HepG2 (cell line): ENCODE data around the gene PFN1. TPM values are rescaled to one million over a fixed set of nuclear protein-coding genes. Genes with fewer than 3 reads are reported as not detected.

Source experiments
- EP300 ChIP-seq, 3 experiments: sonication (generic) in 1 of 3; formaldehyde crosslinking in 1 of 3; IDR thresholded peaks; 2 replicates each; pipeline versions ENCODE4 v1.5.1 to v1.6.1; 2011 to 2020; ENCODE audit warnings: low read depth in 2 of 3, low read length in 2 of 3, borderline replicate concordance in 1 of 3, improper control_type of control experiment in 1 of 3, mild to moderate bottlenecking in 1 of 3, missing genetic modification reagents in 1 of 3, moderate library complexity in 1 of 3
- ESRRA ChIP-seq: sonication (generic); formaldehyde crosslinking; IDR thresholded peaks from 2 replicates; pipeline ENCODE4 v1.5.1; 2020; ENCODE audit warnings: mild to moderate bottlenecking, low read depth, missing genetic modification reagents
- HHEX ChIP-seq: IDR thresholded peaks from 2 replicates; pipeline ENCODE4 v1.6.1; 2016; ENCODE audit warnings: control low read depth
- HMG20A ChIP-seq: IDR thresholded peaks from 2 replicates; pipeline ENCODE4 v1.6.1; 2016; ENCODE audit warnings: borderline replicate concordance
- IKZF1 ChIP-seq: fragments of 450-650 bp; IDR thresholded peaks from 2 replicates; pipeline ENCODE4 v1.7.1; 2016
- KDM4B ChIP-seq: sonication (generic); formaldehyde crosslinking; IDR thresholded peaks from 2 replicates; pipeline ENCODE4 v1.4.0; 2020; ENCODE audit warnings: missing genetic modification reagents
- POLR2AphosphoS2 ChIP-seq: IDR thresholded peaks from 2 replicates; pipeline ENCODE4 v1.6.1; 2011; ENCODE audit warnings: low read depth, low read length, improper control_type of control experiment
- SMAD3 ChIP-seq: sonication (generic); formaldehyde crosslinking; IDR thresholded peaks from 2 replicates; pipeline ENCODE4 v1.4.0; 2020; ENCODE audit warnings: missing genetic modification reagents
- ZNF235 ChIP-seq: sonication (generic); formaldehyde crosslinking; IDR thresholded peaks from 2 replicates; pipeline ENCODE4 v1.8.1; 2023; ENCODE audit warnings: mild to moderate bottlenecking, missing genetic modification reagents, borderline replicate concordance
- ZNF772 ChIP-seq: sonication (generic); formaldehyde crosslinking; IDR thresholded peaks from 2 replicates; pipeline ENCODE4 v1.5.0; 2020; ENCODE audit warnings: mild to moderate bottlenecking, missing genetic modification reagents
- polyA plus RNA-seq, 8 experiments: library from polyadenylated mRNA; depleted of rRNA in 3 of 8; stranded (reverse) in 7 of 8; unstranded in 1 of 8; fragments of >200 nt; fragmentation: Illumina TruSeq in 4 of 8; extraction: Trizol in 4 of 8; gene quantifications; 2 replicates each; pipeline versions ENCODE4 v1.2.1 to v1.2.3, GENCODE V29; 2011 to 2016; ENCODE audit warnings: low read depth in 4 of 8, missing spikeins in 1 of 8, mixed read lengths in 1 of 8; ENCODE audit not compliant: insufficient read depth in 1 of 8
- total RNA-seq, 5 experiments: library from RNA; depleted of rRNA; stranded (reverse); fragments of >200 nt; fragmentation: Illumina TruSeq; extraction: Trizol; gene quantifications; 2 replicates each; pipeline ENCODE4 v1.2.3, GENCODE V29; 2016; ENCODE audit warnings: low read depth in 1 of 5
- TF ChIP-seq, protein P1 (sequence below): IDR thresholded peaks from 2 replicates; pipeline ENCODE4 v1.6.1; 2016; ENCODE audit warnings: low read depth, missing genetic modification reagents, missing compliant biosample characterization
- TF ChIP-seq, protein P2 (sequence below): sonication (generic); formaldehyde crosslinking; IDR thresholded peaks from 2 replicates; pipeline ENCODE4 v1.4.0; 2020; ENCODE audit warnings: missing genetic modification reagents
- TF ChIP-seq, protein P3 (sequence below): sonication (generic); formaldehyde crosslinking; IDR thresholded peaks from 2 replicates; pipeline ENCODE4 v1.4.0; 2020; ENCODE audit warnings: missing genetic modification reagents

The PFN1 gene
- total and polyA plus RNA-seq, 2 of the 13 experiments (the other 11 are each of a cell fraction or from before 2014, with no cell fraction given): 494 to 613 TPM

DNA sequence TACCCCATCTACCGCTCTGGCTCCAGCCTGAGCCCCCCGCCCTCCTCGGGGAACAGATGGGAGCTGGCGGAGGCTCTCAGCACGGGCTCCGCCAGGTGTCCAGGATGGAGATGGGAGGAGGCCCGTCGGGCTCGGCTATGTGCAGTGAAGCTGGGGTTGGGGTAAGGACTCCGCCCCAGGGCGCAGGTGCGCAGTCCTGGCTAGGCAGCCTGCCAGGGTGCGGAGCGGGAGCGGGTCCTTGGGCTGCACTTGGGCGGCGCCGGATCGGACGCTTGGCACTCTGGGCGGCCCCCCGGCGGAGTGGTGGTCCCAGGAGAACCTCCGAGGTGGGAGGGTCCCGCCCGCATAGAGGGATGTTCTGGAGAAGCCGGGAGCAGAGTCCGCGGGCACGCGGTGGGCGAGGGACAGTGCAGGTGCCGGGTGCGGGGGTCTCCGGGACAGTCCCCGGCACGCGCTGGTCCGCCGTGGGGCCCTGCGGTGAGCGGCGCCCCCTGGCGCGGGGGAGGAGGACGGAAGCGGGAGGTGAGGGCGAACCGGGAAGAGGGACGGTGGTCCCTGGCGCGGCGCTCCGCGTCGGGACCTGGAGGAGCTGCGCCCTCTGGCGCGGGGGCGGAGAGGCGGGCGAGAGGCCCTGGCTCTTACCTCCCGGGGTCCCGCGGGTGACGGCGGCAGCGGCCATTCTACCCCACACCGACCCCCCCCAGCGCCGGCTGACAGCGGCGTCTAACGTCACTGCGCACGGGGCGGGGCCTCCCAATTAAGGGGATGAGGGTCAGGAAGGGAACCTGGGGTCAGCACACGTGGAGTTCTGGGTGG is 38.8 kb upstream of the PFN1 start, which contains the start of gene CAMTA2 (continued):
- TF ChIP-seq, protein P1, sequence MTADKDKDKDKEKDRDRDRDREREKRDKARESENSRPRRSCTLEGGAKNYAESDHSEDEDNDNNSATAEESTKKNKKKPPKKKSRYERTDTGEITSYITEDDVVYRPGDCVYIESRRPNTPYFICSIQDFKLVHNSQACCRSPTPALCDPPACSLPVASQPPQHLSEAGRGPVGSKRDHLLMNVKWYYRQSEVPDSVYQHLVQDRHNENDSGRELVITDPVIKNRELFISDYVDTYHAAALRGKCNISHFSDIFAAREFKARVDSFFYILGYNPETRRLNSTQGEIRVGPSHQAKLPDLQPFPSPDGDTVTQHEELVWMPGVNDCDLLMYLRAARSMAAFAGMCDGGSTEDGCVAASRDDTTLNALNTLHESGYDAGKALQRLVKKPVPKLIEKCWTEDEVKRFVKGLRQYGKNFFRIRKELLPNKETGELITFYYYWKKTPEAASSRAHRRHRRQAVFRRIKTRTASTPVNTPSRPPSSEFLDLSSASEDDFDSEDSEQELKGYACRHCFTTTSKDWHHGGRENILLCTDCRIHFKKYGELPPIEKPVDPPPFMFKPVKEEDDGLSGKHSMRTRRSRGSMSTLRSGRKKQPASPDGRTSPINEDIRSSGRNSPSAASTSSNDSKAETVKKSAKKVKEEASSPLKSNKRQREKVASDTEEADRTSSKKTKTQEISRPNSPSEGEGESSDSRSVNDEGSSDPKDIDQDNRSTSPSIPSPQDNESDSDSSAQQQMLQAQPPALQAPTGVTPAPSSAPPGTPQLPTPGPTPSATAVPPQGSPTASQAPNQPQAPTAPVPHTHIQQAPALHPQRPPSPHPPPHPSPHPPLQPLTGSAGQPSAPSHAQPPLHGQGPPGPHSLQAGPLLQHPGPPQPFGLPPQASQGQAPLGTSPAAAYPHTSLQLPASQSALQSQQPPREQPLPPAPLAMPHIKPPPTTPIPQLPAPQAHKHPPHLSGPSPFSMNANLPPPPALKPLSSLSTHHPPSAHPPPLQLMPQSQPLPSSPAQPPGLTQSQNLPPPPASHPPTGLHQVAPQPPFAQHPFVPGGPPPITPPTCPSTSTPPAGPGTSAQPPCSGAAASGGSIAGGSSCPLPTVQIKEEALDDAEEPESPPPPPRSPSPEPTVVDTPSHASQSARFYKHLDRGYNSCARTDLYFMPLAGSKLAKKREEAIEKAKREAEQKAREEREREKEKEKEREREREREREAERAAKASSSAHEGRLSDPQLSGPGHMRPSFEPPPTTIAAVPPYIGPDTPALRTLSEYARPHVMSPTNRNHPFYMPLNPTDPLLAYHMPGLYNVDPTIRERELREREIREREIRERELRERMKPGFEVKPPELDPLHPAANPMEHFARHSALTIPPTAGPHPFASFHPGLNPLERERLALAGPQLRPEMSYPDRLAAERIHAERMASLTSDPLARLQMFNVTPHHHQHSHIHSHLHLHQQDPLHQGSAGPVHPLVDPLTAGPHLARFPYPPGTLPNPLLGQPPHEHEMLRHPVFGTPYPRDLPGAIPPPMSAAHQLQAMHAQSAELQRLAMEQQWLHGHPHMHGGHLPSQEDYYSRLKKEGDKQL: no peak
- TF ChIP-seq ZNF235 (peak; percentile 57), HHEX (CRISPR knock-in tag) (no peak), ZNF772 (peak; percentile 63), EP300 (IDR thresholded peaks at IDR 0.05; ENCODE audit: low read depth in 2 of 2, low read length in 2 of 2) (peak in 1 of 2 experiments; percentile 34; a peak in 2 of 4 replicates), EP300 (CRISPR knock-in tag; IDR thresholded peaks at IDR 0.05; ENCODE audit: borderline replicate concordance) (peak; percentile 22; the same call in 1 of the 2 replicates), ESRRA (CRISPR knock-in tag) (no peak; the same call in 1 of the 2 replicates), SMAD3 (CRISPR knock-in tag) (peak; percentile 59; the same call in 1 of the 2 replicates), POLR2AphosphoS2 (no peak), HMG20A (CRISPR knock-in tag) (no peak; the same call in 1 of the 2 replicates), KDM4B (no peak; the same call in 1 of the 2 replicates), IKZF1 (no peak)
- TF ChIP-seq, protein P2, sequence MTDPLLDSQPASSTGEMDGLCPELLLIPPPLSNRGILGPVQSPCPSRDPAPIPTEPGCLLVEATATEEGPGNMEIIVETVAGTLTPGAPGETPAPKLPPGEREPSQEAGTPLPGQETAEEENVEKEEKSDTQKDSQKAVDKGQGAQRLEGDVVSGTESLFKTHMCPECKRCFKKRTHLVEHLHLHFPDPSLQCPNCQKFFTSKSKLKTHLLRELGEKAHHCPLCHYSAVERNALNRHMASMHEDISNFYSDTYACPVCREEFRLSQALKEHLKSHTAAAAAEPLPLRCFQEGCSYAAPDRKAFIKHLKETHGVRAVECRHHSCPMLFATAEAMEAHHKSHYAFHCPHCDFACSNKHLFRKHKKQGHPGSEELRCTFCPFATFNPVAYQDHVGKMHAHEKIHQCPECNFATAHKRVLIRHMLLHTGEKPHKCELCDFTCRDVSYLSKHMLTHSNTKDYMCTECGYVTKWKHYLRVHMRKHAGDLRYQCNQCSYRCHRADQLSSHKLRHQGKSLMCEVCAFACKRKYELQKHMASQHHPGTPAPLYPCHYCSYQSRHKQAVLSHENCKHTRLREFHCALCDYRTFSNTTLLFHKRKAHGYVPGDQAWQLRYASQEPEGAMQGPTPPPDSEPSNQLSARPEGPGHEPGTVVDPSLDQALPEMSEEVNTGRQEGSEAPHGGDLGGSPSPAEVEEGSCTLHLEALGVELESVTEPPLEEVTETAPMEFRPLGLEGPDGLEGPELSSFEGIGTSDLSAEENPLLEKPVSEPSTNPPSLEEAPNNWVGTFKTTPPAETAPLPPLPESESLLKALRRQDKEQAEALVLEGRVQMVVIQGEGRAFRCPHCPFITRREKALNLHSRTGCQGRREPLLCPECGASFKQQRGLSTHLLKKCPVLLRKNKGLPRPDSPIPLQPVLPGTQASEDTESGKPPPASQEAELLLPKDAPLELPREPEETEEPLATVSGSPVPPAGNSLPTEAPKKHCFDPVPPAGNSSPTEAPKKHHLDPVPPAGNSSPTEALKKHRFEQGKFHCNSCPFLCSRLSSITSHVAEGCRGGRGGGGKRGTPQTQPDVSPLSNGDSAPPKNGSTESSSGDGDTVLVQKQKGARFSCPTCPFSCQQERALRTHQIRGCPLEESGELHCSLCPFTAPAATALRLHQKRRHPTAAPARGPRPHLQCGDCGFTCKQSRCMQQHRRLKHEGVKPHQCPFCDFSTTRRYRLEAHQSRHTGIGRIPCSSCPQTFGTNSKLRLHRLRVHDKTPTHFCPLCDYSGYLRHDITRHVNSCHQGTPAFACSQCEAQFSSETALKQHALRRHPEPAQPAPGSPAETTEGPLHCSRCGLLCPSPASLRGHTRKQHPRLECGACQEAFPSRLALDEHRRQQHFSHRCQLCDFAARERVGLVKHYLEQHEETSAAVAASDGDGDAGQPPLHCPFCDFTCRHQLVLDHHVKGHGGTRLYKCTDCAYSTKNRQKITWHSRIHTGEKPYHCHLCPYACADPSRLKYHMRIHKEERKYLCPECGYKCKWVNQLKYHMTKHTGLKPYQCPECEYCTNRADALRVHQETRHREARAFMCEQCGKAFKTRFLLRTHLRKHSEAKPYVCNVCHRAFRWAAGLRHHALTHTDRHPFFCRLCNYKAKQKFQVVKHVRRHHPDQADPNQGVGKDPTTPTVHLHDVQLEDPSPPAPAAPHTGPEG (CRISPR knock-in tag): peak; percentile 83
- TF ChIP-seq, protein P3, sequence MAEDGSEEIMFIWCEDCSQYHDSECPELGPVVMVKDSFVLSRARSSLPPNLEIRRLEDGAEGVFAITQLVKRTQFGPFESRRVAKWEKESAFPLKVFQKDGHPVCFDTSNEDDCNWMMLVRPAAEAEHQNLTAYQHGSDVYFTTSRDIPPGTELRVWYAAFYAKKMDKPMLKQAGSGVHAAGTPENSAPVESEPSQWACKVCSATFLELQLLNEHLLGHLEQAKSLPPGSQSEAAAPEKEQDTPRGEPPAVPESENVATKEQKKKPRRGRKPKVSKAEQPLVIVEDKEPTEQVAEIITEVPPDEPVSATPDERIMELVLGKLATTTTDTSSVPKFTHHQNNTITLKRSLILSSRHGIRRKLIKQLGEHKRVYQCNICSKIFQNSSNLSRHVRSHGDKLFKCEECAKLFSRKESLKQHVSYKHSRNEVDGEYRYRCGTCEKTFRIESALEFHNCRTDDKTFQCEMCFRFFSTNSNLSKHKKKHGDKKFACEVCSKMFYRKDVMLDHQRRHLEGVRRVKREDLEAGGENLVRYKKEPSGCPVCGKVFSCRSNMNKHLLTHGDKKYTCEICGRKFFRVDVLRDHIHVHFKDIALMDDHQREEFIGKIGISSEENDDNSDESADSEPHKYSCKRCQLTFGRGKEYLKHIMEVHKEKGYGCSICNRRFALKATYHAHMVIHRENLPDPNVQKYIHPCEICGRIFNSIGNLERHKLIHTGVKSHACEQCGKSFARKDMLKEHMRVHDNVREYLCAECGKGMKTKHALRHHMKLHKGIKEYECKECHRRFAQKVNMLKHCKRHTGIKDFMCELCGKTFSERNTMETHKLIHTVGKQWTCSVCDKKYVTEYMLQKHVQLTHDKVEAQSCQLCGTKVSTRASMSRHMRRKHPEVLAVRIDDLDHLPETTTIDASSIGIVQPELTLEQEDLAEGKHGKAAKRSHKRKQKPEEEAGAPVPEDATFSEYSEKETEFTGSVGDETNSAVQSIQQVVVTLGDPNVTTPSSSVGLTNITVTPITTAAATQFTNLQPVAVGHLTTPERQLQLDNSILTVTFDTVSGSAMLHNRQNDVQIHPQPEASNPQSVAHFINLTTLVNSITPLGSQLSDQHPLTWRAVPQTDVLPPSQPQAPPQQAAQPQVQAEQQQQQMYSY (CRISPR knock-in tag): no peak
